Activated B cell treated with CpG ODN at 0.5 μM for 24 hours (primary cell): Measurements from ENCODE around the gene SH3PXD2A. TPM values are rescaled to one million over a fixed set of nuclear protein-coding genes. Genes with fewer than 3 reads are reported as not detected.

Experiments used
- ATAC-seq: fragments of 200-7000 bp; cut with Tn5 transposase; one replicate; pipeline ENCODE4 v1.10.0; 2021; ENCODE audit warnings: low read depth, mild to moderate bottlenecking, moderate library complexity
- CTCF ChIA-PET: fragments of 350-600 bp; sonication (Branson Sonifier 250); formaldehyde crosslinking; loops from one replicate; lab custom pipeline; 2021; ENCODE audit warnings: antibody characterized with exemption; lab: Charles Lee
- POLR2A ChIA-PET: fragments of 350-600 bp; sonication (Branson Sonifier 250); formaldehyde crosslinking; loops from one replicate; lab custom pipeline; 2021; ENCODE audit warnings: antibody characterized with exemption; lab: Charles Lee
- DNase-seq: peaks from one replicate; pipeline ENCODE4 v3.0.0; 2022
- H3K27ac Mint-ChIP-seq: one replicate; pipeline ENCODE4 v1.8.0; 2020; ENCODE audit warnings: mixed read lengths
- H3K27me3 Mint-ChIP-seq: one replicate; pipeline ENCODE4 v1.8.0; 2021; ENCODE audit warnings: mixed read lengths
- H3K36me3 Mint-ChIP-seq: one replicate; pipeline ENCODE4 v1.8.0; 2021; ENCODE audit warnings: low read depth, mixed read lengths
- H3K4me1 Mint-ChIP-seq: one replicate; pipeline ENCODE4 v1.8.0; 2021; ENCODE audit warnings: mixed read lengths
- H3K4me3 Mint-ChIP-seq: one replicate; pipeline ENCODE4 v1.8.0; 2020; ENCODE audit warnings: mild to moderate bottlenecking, mixed read lengths
- H3K9me3 Mint-ChIP-seq: one replicate; pipeline ENCODE4 v1.8.0; 2020; ENCODE audit warnings: mixed read lengths
- CTCF ChIP-seq: fragments of 200-600 bp; IDR thresholded peaks from one replicate; pipeline ENCODE4 v1.8.0; 2022; ENCODE audit warnings: antibody characterized with exemption, mild to moderate bottlenecking
- intact Hi-C: fragments of 100-400 bp; cut with micrococcal nuclease; formaldehyde crosslinking; loops from one replicate; pipeline ENCODE4 v1.15.1; 2024
- total RNA-seq: library from RNA; stranded (reverse); gene quantifications from 2 replicates; pipeline ENCODE4 v1.2.3, GENCODE V29; 2022

SH3PXD2A gene
- total RNA-seq, 1 donor from 2014 or later = 18.2 TPM

DNA sequence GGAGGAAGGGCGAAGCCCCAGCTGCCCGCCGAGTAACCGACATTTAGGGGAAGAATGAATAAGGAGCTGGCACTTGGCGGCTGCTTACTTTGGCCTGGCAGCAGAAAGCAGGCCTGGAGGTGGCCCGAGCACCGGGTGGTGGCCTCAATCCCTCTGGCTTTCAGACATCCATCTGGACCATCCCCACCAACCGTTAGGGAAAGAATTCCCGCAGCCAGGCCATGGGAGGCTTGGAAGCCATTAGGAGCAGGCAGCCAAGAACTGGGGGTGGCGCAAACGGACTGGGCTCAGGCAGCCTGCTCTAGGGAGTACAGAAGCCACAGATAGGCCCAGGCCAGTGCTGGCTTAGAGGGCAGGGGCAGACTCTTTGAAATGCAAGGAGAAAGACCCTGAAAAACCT lies 229.2 kb downstream of the SH3PXD2A start:
- Mint-ChIP-seq H3K27ac (no peak overlapping the region), H3K36me3 (peaks cover 33% of the 10 kb centered on the region), H3K4me1 (no peaks in the 10 kb centered on the region), H3K27me3 (no peaks in the 10 kb centered on the region), H3K4me3 (no peak overlapping the region), H3K9me3 (no peaks in the 10 kb centered on the region)
- no peak for TF ChIP-seq CTCF
- ChIA-PET POLR2A (no interaction called here), CTCF (no interaction called here)
- no peak for ATAC-seq
- intact Hi-C loops = no loop called here
- DNase-seq = no peak

DNA sequence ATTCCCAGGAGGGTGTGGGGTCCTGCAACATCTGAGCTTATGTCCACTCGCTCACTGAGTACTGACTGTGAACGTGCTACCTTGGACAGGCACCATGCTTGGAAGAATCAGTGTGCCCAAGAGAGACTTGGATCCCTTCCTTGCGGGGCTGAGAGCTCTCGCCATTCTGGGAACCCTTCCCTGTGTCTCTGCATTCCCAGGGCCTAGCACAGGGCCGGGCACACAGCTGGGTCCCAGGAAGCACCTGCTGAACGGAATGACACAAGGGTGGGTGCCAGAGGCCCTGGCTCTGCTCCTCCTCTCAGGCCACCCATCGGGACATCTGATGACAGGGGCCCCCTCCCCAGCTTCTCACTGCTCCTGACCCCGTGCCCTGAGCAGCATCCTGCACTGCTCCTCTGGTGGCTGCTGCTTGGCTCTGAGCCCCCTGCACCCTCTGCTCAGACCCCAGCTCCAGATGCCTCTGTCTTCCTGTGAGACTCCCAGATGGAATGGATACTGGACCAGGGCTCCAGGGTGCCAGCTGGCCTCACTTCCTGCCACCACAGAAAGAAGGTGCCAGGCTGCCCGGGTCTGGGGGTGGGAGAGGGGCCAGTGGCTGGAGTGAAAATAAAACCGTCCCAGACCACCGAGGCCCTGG lies 232.3 kb downstream of the SH3PXD2A start:
- TF ChIP-seq CTCF = no peak
- Mint-ChIP-seq H3K27ac (no peak overlapping the region), H3K27me3 (no peaks in the 10 kb centered on the region), H3K4me1 (no peaks in the 10 kb centered on the region), H3K4me3 (no peak overlapping the region), H3K9me3 (no peaks in the 10 kb centered on the region), H3K36me3 (peaks cover 38% of the 10 kb centered on the region)
- CTCF ChIA-PET = no interaction called here
- intact Hi-C loops = no loop called here
- DNase-seq (no peak), ATAC-seq (no peak)
- POLR2A ChIA-PET = interaction anchor here (0.6 kb wide), 1 partner anchor 63 kb away, joined by 5 read pairs; no protein-coding TSS in a partner anchor

DNA sequence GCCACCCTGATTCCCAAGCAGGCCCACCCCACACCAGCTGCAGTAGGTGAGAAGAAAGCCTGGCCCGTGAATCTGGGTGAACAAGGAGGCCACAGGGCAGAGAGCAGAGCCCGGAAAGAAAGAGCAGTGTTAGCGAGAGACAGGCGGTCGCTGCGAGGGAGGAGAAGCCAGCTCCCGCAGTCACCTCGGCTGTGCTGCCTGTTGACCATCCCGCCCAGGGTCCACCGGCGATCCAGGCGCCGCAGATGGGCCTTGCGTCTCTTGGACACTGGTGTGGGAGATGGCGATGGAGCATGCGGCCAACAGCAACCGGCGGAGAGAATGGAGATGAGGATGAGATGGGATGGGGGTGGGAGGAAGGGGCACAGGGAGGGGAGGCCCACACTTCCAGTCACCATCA lies 233.1 kb downstream of the SH3PXD2A start:
- CTCF ChIA-PET = no interaction called here
- POLR2A ChIA-PET = interaction anchor here (0.6 kb wide), 1 partner anchor 64 kb away, joined by 5 read pairs; no protein-coding TSS in a partner anchor
- Mint-ChIP-seq H3K27ac (no peak overlapping the region), H3K36me3 (peaks cover 33% of the 10 kb centered on the region), H3K27me3 (no peaks in the 10 kb centered on the region), H3K9me3 (no peaks in the 10 kb centered on the region), H3K4me1 (no peaks in the 10 kb centered on the region), H3K4me3 (no peak overlapping the region)
- intact Hi-C loops = no loop called here
- TF ChIP-seq CTCF = no peak
- no peak for DNase-seq
- ATAC-seq = no peak

DNA sequence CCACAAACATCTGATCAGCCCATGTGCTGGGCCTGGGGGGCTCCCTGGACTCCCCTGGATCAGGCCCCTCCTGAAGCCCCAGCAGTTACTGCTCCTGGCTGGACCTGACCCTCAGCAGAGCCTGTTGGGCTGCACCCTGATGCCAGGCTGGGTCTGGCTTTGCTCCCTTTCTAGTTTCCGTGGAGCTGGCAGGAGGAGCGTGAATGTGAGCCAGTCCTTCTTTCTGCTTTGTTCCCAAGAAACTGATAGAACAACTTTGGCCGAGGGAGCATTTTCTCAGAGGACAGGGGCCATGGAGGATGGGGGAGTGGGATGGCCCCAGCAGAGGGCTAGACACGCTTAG lies 233.6 kb downstream of the SH3PXD2A start:
- H3K4me3 Mint-ChIP-seq = no peak overlapping the region
- H3K27ac Mint-ChIP-seq = no peak overlapping the region
- ATAC-seq (no peak), DNase-seq (no peak)
- H3K4me1 Mint-ChIP-seq = no peaks in the 10 kb centered on the region
- no peaks in the 10 kb centered on the region for H3K27me3 Mint-ChIP-seq
- no peaks in the 10 kb centered on the region for H3K9me3 Mint-ChIP-seq
- CTCF ChIA-PET = no interaction called here
- POLR2A ChIA-PET = interaction anchor here (0.6 kb wide), 1 partner anchor 93 kb away, joined by 5 read pairs; no protein-coding TSS in a partner anchor
- peaks cover 34% of the 10 kb centered on the region for H3K36me3 Mint-ChIP-seq
- TF ChIP-seq CTCF = no peak
- intact Hi-C loops = no loop called here

DNA sequence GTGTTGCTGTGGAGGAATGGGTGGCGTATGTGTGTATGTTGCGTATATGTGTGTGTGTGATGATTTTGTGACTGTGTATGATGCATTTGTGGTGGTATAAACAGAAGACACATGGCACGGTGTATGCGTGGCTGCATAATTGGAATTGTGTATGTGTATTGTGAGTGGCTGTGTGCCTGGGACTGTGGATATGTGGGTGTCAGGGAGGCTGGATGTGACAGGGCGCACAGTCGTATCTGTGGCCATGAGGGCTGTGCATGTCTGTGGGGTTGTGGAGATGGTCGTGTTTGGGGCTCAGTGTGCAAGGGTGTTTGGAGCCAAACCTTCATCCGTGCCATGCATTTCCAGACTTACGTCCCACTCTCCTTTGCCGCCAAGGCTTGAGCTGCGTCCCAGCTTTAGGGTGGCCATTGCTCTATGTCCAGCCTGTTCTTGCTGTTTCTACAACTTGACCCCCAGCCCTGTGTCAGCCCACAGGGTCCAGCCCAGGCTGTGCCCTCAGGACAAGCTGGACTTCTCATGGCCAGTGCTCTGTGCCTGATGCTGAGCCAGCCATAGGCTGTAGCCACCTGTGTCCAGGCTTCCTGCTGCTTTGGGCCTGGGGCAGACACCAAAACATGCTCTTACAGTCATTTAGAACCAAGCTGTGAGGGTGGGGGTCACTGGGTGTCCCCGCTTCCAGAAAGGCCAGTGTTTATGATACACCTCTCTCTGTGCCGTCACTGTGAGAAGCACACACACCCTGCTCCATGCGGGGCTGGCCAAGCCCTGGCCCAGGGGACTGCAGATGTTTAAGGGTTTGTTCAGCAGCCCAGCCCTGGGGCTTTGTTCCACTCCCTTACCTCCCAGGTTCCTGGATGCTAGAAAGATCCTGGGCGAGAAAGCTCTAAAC lies 234.2 kb downstream of the SH3PXD2A start:
- DNase-seq (no peak), ATAC-seq (no peak)
- H3K27me3 Mint-ChIP-seq = no peaks in the 10 kb centered on the region
- no peak overlapping the region for H3K27ac Mint-ChIP-seq
- no peaks in the 10 kb centered on the region for H3K4me1 Mint-ChIP-seq
- ChIA-PET CTCF (no interaction called here), POLR2A (interaction anchor here (0.6 kb wide), 1 partner anchor 93 kb away, joined by 5 read pairs; no protein-coding TSS in a partner anchor)
- no peak overlapping the region for H3K4me3 Mint-ChIP-seq
- H3K36me3 Mint-ChIP-seq = peaks cover 35% of the 10 kb centered on the region
- intact Hi-C loops = no loop called here
- no peak for TF ChIP-seq CTCF
- no peaks in the 10 kb centered on the region for H3K9me3 Mint-ChIP-seq
